PC-9 (cell line): Measurements from ENCODE around the gene ANKIB1.

ENCODE experiments used
- EZH2 ChIP-seq: fragments of 200-600 bp; sonication (generic); IDR thresholded peaks from 2 replicates; pipeline ENCODE4 v1.8.0; 2017; ENCODE audit warnings: antibody characterized with exemption, low read depth
- TF ChIP-seq, protein P1 (sequence below): fragments of 200-600 bp; sonication (generic); conservative IDR thresholded peaks from 2 replicates; pipeline ENCODE4 v1.6.1; 2017; ENCODE audit warnings: mixed run types, antibody characterized with exemption, mild to moderate bottlenecking, moderate library complexity

DNA sequence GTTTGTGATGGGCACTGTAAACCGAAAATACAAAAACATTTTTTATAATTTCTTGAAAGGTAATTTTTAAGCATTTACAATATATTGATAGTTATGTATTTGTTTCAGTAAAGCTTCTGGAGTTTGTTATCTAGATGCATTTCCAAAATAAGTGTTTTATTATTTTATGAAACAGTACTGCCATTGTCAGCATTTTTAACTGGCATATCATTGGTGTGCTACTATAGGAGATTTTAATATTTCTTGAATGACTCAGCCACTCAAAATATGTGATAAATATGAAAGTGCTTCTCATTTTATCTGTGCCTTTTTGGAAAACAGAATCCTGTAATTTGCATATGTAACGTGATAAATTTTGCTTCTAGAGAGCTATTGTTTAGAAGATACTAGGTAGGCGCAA is 97.9 kb downstream of the ANKIB1 start:
- TF ChIP-seq, protein P1, sequence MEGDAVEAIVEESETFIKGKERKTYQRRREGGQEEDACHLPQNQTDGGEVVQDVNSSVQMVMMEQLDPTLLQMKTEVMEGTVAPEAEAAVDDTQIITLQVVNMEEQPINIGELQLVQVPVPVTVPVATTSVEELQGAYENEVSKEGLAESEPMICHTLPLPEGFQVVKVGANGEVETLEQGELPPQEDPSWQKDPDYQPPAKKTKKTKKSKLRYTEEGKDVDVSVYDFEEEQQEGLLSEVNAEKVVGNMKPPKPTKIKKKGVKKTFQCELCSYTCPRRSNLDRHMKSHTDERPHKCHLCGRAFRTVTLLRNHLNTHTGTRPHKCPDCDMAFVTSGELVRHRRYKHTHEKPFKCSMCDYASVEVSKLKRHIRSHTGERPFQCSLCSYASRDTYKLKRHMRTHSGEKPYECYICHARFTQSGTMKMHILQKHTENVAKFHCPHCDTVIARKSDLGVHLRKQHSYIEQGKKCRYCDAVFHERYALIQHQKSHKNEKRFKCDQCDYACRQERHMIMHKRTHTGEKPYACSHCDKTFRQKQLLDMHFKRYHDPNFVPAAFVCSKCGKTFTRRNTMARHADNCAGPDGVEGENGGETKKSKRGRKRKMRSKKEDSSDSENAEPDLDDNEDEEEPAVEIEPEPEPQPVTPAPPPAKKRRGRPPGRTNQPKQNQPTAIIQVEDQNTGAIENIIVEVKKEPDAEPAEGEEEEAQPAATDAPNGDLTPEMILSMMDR, result no peak
- no peak for TF ChIP-seq EZH2
